IMR-90 (cell line): Measurements from ENCODE around the gene JPH3. TPM values are rescaled to one million over a fixed set of nuclear protein-coding genes. Genes with fewer than 3 reads are reported as not detected.

Source experiments
- ATAC-seq: fragments of 200-7000 bp; cut with Tn5 transposase; 2 replicates; pipeline ENCODE4 v1.9.1; 2020; ENCODE audit warnings: low read depth, mild to moderate bottlenecking, moderate library complexity
- BruUV-seq: library from RNA; stranded (reverse); fragments of 400-500 nt; replicated peaks from 2 replicates; lab custom pipeline; 2021; lab: Mats Ljungman, UMichigan
- CTCF ChIA-PET: fragments of 300-600 bp; formaldehyde crosslinking; extraction: SDS; loops from one replicate; lab custom pipeline; 2021; ENCODE audit warnings: antibody characterized with exemption; lab: Yijun Ruan, JAX
- POLR2A ChIA-PET: fragments of 300-600 bp; sonication (Branson Sonifier 250); formaldehyde crosslinking; loops from one replicate; lab custom pipeline; 2022; ENCODE audit warnings: antibody characterized with exemption; ENCODE audit not compliant: unreplicated experiment; lab: Charles Lee
- DNase-seq: peaks from one replicate; pipeline ENCODE4 v3.0.0; 2013
- H2AFZ ChIP-seq: replicated peaks from 2 replicates; pipeline ENCODE3; 2013; ENCODE audit warnings: low read length, mild to moderate bottlenecking; ENCODE audit not compliant: poor library complexity
- H2AK5ac ChIP-seq: 2 replicates; pipeline ENCODE4 v1.6.1; 2013; ENCODE audit warnings: low read depth, low read length, inconsistent platforms
- H2AK9ac ChIP-seq: replicated peaks from 2 replicates; pipeline ENCODE3; 2013; ENCODE audit warnings: mild to moderate bottlenecking, low read depth, low read length, moderate library complexity; ENCODE audit not compliant: poor library complexity
- H2BK120ac ChIP-seq: 2 replicates; pipeline ENCODE4 v1.6.1; 2013; ENCODE audit warnings: low read depth, low read length, inconsistent platforms
- H2BK15ac ChIP-seq: 3 replicates; pipeline ENCODE4 v1.6.1; 2013; ENCODE audit warnings: low read depth, low read length, inconsistent platforms
- H2BK20ac ChIP-seq: 2 replicates; pipeline ENCODE4 v1.6.1; 2013; ENCODE audit warnings: low read depth, mild to moderate bottlenecking, inconsistent platforms, low read length, moderate library complexity
- H2BK5ac ChIP-seq: 2 replicates; pipeline ENCODE4 v1.6.1; 2013; ENCODE audit warnings: mild to moderate bottlenecking, low read depth, low read length, inconsistent platforms; ENCODE audit not compliant: poor library complexity, severe bottlenecking
- H3K14ac ChIP-seq: replicated peaks from 2 replicates; pipeline ENCODE4 v1.6.1; 2013; ENCODE audit warnings: low read depth, low read length, inconsistent platforms
- H3K18ac ChIP-seq: 2 replicates; pipeline ENCODE4 v1.6.1; 2013; ENCODE audit warnings: low read depth, low read length, control low read depth
- H3K23ac ChIP-seq: 2 replicates; pipeline ENCODE4 v1.6.1; 2013; ENCODE audit warnings: low read depth, low read length, inconsistent platforms
- H3K27ac ChIP-seq: 2 replicates; pipeline ENCODE4 v1.5.1; 2013; ENCODE audit warnings: mild to moderate bottlenecking, control low read depth, low read length; ENCODE audit not compliant: insufficient read depth
- H3K27me3 ChIP-seq: 2 replicates; pipeline ENCODE4 v1.6.1; 2013; ENCODE audit warnings: low read length; ENCODE audit not compliant: control insufficient read depth, insufficient read depth
- H3K36me3 ChIP-seq: 2 replicates; pipeline ENCODE4 v1.6.1; 2013; ENCODE audit warnings: low read length, mixed read lengths; ENCODE audit not compliant: control insufficient read depth, insufficient read depth
- H3K4ac ChIP-seq: 2 replicates; pipeline ENCODE4 v1.6.1; 2013; ENCODE audit warnings: low read depth, low read length, inconsistent platforms
- H3K4me1 ChIP-seq: 2 replicates; pipeline ENCODE4 v1.6.1; 2013; ENCODE audit warnings: low read length, mixed read lengths; ENCODE audit not compliant: control insufficient read depth, insufficient read depth
- H3K4me2 ChIP-seq: 2 replicates; pipeline ENCODE4 v1.6.1; 2013; ENCODE audit warnings: low read depth, mild to moderate bottlenecking, control low read depth, low read length, moderate library complexity
- H3K4me3 ChIP-seq: 2 replicates; pipeline ENCODE4 v1.5.1; 2013; ENCODE audit warnings: low read depth, mild to moderate bottlenecking, control low read depth, low read length, moderate library complexity; ENCODE audit not compliant: insufficient read depth
- H3K56ac ChIP-seq: 2 replicates; pipeline ENCODE4 v1.6.1; 2013; ENCODE audit warnings: low read length, inconsistent platforms; ENCODE audit not compliant: insufficient read depth; ENCODE audit errors: extremely low read depth
- H3K79me1 ChIP-seq, 2 experiments: 2 replicates each; pipeline ENCODE4 v1.6.1; 2013; ENCODE audit warnings: low read length in 2 of 2, inconsistent platforms in 1 of 2, low read depth in 1 of 2
- H3K9ac ChIP-seq: 2 replicates; pipeline ENCODE4 v1.6.1; 2013; ENCODE audit warnings: low read depth, low read length, control low read depth
- H3K9me1 ChIP-seq: 2 replicates; pipeline ENCODE4 v1.6.1; 2013; ENCODE audit warnings: low read length, inconsistent platforms; ENCODE audit not compliant: insufficient read depth
- H3K9me3 ChIP-seq: 2 replicates; pipeline ENCODE4 v1.6.1; 2013; ENCODE audit warnings: low read length; ENCODE audit not compliant: control insufficient read depth, insufficient read depth
- H4K20me1 ChIP-seq: 2 replicates; pipeline ENCODE4 v1.6.1; 2013; ENCODE audit warnings: low read length, inconsistent platforms; ENCODE audit not compliant: insufficient read depth
- H4K5ac ChIP-seq: 2 replicates; pipeline ENCODE4 v1.6.1; 2013; ENCODE audit warnings: mild to moderate bottlenecking, low read depth, low read length, control low read depth
- H4K8ac ChIP-seq, 2 experiments: 2 replicates each; pipeline ENCODE4 v1.6.1; 2013; ENCODE audit warnings: low read depth in 2 of 2, low read length in 2 of 2, control low read depth in 1 of 2, inconsistent platforms in 1 of 2
- H4K91ac ChIP-seq: 2 replicates; pipeline ENCODE4 v1.6.1; 2013; ENCODE audit warnings: low read depth, low read length, inconsistent platforms; ENCODE audit not compliant: insufficient read depth
- CTCF ChIP-seq: conservative IDR thresholded peaks from 2 replicates; pipeline ENCODE4 v1.5.1; 2012; ENCODE audit warnings: mild to moderate bottlenecking, low read depth, low read length, improper control_type of control experiment
- MAFK ChIP-seq: IDR thresholded peaks from 2 replicates; pipeline ENCODE4 v1.6.1; 2012; ENCODE audit warnings: low read depth, low read length, improper control_type of control experiment
- RAD21 ChIP-seq: IDR thresholded peaks from 2 replicates; pipeline ENCODE4 v1.6.1; 2012; ENCODE audit warnings: low read length, improper control_type of control experiment
- WGBS, 2 experiments: methylation state at CpG; one replicate each; pipeline versions ENCODE4 v1.1.5 to v1.1.7; 2013; ENCODE audit warnings: missing lambda C conversion rate in 2 of 2; ENCODE audit not compliant: insufficient read length in 1 of 2; ENCODE audit errors: extremely low coverage in 2 of 2; 5-methylcytosine and 5-hydroxymethylcytosine counted together
- dilution Hi-C: fragments of 300-500 bp; cut with HindIII; formaldehyde crosslinking; loops from one replicate; pipeline ENCODE4 v1.14.3; 2018; ENCODE audit warnings: low sequenced_read_pairs; ENCODE audit not compliant: unreplicated experiment
- in situ Hi-C: fragments of 300-500 bp; cut with MboI; formaldehyde crosslinking; loops from 3 replicates; pipeline ENCODE4 v1.14.3; 2019; ENCODE audit warnings: low sequenced_read_pairs, inconsistent platforms, mixed read lengths
- intact Hi-C: fragments of 100-400 bp; cut with micrococcal nuclease; formaldehyde crosslinking; loops from 2 replicates; pipeline ENCODE4 v1.10.0; 2022
- polyA plus RNA-seq, 3 experiments: library from polyadenylated mRNA; depleted of rRNA; stranded (reverse); fragments of >200 nt; gene quantifications; 2 replicates each; pipeline ENCODE4 v1.2.3, GENCODE V29; 2012; ENCODE audit warnings: low replicate concordance in 1 of 3
- total RNA-seq: library from RNA; depleted of rRNA; stranded (reverse); fragments of >200 nt; gene quantifications from 2 replicates; pipeline ENCODE4 v1.2.3, GENCODE V29; 2012

JPH3 gene
- total and polyA plus RNA-seq, 2 of the 4 experiments (the other 2 are of a cell fraction): 0.03 TPM; not detected in 1

- BruUV-seq: no TSS peak
These were observed 25.4 kb downstream of the JPH3 start for GRCh38 chr16:87627542-87628245.

More at GRCh38 chr16:87627542-87628245, 25.4 kb downstream of the JPH3 start:
- H3K14ac ChIP-seq: no peak overlapping the region
- H3K56ac ChIP-seq: no peak overlapping the region
- H2BK15ac ChIP-seq: no peak overlapping the region
- H3K36me3 ChIP-seq: no peaks in the 10 kb centered on the region
- TF ChIP-seq RAD21 (no peak), CTCF (no peak), MAFK (no peak)
- H3K9me1 ChIP-seq: no peaks in the 10 kb centered on the region
- peaks cover 11% of the 10 kb centered on the region for H3K9me3 ChIP-seq
- ChIA-PET CTCF (interaction anchor here (0.8 kb wide), 1 partner anchor 9 kb away, joined by 3 read pairs; no protein-coding TSS in a partner anchor), POLR2A (no interaction called here)
- H2BK5ac ChIP-seq: no peak overlapping the region
- no peak overlapping the region for H3K23ac ChIP-seq
- intact Hi-C loops: no loop called here
- H3K4me2 ChIP-seq: no peak overlapping the region
- H3K27ac ChIP-seq: no peak overlapping the region
- no peaks in the 10 kb centered on the region for H3K4me1 ChIP-seq
- 40% methylated on average over 3 of the region's 14 CpGs; no CpG with 5 or more reads in 1 of the 2 experiments for WGBS, 2 experiments
- H3K79me1 ChIP-seq: no peaks in the 10 kb centered on the region
- H3K4me3 ChIP-seq: no peak overlapping the region
- no peaks in the 10 kb centered on the region for H4K20me1 ChIP-seq
- no peak overlapping the region for H4K91ac ChIP-seq
- no peak overlapping the region for H4K8ac ChIP-seq
- no peak overlapping the region for H2BK120ac ChIP-seq
- no peak overlapping the region for H2BK20ac ChIP-seq
- no peak overlapping the region for H3K9ac ChIP-seq
- ATAC-seq (no peak), DNase-seq (no peak)
- no peak overlapping the region for H3K4ac ChIP-seq
- H4K5ac ChIP-seq: no peak overlapping the region
- dilution Hi-C loops: no loop called here
- in situ Hi-C loops: no loop called here
- H2AFZ ChIP-seq: no peak overlapping the region
- no peak overlapping the region for H2AK5ac ChIP-seq
- H2AK9ac ChIP-seq: no peak overlapping the region
- no peak overlapping the region for H3K18ac ChIP-seq
- peaks cover 63% of the 10 kb centered on the region for H3K27me3 ChIP-seq
